Medulla oblongata (tissue), 1 donor: Measurements from ENCODE around the gene ALDH3A1.

Experiments
- DNase-seq: peaks from one replicate; pipeline ENCODE4 v3.0.0-alpha.2; 2015; ENCODE audit errors: extremely low spot score

Gene ALDH3A1

GRCh38 chr17:19759568-19760549 is 11.8 kb upstream of the ALDH3A1 start:
- no peak for DNase-seq

DNA sequence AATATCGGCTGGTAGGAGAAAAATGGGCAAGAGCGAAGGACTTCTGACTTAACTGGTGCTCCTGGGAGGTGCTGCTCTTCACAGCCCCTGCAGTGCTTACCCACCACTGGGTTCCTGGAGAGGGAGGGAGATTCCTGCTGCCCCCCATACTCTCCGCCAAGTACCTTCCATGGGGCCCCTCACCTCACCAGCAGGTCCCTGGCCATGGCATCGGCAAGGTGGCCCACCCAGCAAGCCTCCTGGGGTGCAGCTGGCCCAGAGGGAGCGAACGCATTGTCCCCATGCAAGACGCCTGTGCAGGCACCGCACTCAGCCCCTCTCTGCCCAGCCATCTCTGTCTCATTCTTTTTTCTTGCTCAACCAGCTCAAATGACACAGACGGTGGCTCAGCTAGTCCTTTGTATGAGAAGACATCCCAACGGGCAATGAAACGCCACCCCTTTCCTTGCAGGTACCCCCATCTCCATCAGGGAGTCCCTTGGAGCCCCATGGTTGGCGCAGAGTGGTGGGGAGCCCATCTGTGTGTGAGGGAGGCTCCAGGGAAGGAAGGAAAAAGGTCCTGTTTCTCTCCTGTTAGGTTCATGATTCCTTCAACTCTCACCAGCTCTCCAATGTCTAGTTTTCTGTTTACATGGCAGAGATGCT is 9.6 kb upstream of the ALDH3A1 start:
- no peak for DNase-seq

DNA sequence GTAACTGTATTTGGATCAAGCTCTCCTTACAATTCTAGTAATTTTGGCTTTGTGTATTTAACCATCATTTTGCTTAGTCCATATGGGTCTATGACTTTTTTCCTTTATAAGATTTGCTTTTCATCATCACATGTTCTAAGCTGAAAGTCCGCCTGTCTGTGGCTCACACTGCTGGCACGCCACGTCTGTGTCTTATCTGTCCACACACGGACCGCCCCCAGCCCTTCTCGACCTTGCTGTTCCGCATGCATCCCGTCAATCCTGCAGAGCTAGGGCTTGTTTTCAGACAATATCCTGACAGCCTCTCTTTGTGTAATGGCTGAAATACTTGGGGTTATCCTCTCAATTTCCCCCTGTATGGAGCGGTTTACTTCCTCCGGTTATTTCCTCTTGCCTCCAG is 8.4 kb upstream of the ALDH3A1 start:
- no peak for DNase-seq

DNA sequence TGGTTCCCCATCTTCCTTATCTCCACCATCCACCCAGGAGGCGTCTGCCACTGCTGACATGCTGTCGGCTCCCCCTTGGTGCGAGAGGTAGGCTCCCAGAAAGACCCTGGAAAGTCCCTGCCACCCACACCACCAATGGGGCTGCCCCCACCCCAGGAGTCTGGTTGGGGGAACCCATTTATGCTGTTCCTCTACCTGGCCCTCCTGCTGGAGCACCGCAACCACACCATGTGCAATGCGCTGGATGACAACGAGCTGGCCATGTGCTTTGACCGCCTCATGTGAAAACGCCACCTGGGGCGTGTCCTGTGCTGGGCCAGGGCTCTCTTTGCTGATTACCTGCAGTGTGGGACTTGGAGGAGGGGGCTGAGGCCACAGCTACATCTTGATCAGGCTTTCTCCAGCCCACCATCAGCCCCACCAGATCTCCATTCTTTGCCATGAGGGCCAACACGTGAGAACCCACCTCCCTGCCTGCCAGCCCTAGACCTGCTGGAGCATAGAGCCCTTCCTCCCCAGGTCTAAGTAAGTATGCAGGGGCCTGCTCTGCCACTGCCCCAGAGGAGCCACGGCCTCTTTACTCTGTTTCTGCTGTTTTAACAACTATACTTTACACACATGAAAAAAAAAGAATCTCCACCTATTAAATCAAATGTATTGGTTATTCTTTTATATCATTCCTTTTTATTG is 7.9 kb upstream of the ALDH3A1 start:
- no peak for DNase-seq

DNA sequence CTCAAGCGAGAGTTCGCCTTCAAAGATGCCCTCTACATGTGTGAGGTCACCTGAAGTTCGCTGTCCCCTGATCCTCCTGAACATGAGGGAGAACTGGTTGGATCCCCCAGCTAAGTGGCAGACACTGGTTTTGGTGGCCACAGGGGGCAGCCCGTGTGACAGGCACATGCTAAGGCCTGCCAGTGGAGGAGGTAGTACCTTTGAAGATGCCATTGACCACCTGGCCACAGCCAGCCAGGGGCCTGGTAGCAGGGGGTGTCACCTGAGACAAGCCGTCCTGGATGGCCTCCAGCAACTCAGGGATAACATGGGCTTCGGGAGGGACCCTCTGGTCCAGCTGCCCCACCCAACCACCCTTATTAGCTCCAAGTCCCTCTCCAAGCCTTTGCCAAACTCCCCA is 7.3 kb upstream of the ALDH3A1 start:
- no peak for DNase-seq

DNA sequence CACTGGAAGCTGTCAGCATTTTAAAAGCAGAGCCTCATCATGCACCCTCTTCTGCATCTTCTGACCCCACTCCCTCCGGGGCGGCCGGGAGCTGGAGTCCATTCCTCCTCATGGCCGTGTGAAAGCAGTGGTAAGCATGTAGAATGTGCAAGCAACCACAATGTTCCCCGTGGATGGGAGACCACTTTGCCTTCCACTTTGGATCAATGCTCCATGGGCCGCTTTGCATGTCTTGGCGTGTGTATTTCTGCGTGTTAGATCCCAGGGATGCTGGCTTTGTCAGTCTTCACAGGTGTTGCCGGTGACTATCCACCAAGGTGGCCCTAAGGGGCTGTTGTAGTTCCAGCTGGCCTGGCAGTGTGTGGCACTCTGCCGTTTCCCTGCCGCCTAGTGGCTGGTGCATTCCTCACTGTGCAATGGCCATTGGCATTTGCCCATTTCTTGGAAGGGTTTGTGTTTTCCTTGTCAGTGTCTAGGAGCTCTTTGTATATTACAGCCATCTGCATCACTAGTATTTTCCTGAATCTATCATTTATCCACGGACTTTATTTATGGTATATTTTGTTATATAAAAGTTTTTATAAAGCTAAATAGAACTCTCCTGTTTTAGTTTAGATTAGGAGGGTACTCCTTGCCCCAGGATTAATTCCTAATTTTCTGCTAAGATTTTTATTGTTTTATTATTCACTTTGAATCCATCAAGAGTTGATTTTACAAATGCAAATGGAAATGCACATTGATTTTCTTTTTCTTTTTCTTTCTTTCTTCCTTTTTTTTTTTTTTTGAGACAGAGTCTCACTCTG is 5.8 kb upstream of the ALDH3A1 start:
- DNase-seq, result peak; percentile 80

- DNase-seq, result peak; percentile 80
Observed at GRCh38 chr17:19753051-19753509, 5.0 kb upstream of the ALDH3A1 start.

- DNase-seq, result peak; percentile 41
Observed at GRCh38 chr17:19752216-19753050, 4.3 kb upstream of the ALDH3A1 start.

DNA sequence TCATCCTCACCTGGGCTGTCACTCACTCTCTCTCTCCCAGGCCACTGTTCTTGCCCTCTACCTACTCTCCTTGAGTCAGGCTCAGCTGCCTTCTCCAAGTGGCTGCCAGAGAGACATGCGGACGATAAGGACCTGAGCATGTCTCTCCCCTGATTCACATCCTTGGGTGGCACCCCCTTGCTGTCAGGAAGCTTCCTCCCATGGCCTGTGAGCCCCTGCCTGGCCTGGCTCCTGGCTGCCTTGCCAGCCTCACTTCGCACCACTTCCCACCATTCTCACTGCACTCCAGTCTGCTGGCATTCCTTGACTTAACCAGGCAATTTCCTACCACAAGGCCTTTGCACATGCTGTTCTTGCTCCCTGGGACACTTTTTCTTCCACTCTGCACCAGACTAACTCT is 2.7 kb upstream of the ALDH3A1 start:
- DNase-seq, result no peak

DNA sequence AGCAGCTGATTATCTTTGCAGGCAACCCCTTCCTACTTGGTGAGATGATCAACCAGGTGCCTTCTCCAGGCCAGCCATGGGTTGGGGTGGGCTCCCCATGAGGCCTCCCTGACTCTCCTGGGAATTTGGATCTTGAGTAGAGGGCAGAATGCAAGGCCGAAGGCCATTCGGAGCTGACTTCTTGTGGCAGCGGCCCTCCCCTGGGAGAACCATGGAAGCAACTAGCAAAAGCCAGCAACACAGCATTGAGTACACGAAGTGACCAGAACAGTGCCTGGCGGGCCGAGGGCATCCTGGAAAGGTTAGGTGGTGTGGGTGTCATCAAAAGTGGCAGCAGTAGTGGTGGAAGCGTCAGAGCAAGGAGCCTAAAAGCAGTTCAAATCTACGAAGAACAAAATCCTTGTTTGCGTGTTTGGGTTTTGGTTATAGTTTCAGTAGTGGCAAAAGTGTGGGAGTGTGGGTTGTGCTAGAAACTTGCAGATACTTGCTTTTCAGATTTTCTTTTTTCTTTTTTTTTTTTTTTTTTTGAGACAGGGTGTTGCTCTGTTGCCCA is 2.0 kb upstream of the ALDH3A1 start:
- no peak for DNase-seq

GRCh38 chr17:19748807-19749193 is 702 bp upstream of the ALDH3A1 start:
- DNase-seq, result no peak

DNA sequence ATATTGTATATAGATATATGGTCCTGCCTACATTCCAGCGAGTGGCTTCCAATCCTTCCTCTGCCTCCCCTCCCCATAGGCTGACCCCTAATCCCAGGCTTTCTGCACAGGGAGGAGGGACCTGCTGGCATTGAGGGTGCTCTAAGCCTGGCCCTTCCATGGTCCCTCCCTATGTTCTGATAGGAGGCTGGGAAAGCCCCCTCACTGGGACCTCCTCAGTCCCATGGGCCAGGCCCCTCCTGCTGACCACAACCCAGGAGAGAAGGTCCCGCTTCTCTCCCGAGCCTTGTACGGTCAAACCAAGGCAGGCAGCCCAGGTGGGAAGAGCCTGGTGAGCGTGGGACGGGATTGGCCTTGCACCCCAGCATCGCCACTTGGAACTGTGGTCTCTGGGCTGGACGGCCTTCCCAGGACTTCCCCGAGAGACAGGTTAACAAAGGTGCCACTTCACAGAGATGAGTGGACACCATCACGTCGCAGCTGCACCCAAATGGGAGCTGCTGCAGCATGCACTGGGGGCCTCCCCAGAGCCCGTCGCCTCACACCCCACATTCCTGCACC is 859 bp downstream of the ALDH3A1 start:
- DNase-seq, result no peak

DNA sequence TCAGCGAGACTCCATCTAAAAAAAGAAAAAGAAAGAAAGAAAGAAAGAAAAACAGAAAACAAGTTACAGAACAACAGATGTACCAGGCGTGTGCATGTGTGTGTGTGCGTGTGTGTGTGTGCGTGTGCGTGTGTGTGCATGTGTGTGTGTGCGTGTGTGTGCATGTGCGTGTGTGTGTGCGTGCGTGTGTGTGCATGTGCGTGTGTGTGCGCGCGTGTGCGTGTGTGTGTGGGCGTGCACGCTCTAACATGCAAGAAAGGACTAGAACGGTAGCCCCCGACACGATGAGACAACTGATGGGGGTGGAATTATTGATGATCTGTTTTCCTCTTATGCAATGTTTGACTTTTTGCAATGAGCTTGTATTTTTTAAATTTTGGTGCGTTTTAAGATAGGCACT is 1.6 kb downstream of the ALDH3A1 start:
- no peak for DNase-seq

DNA sequence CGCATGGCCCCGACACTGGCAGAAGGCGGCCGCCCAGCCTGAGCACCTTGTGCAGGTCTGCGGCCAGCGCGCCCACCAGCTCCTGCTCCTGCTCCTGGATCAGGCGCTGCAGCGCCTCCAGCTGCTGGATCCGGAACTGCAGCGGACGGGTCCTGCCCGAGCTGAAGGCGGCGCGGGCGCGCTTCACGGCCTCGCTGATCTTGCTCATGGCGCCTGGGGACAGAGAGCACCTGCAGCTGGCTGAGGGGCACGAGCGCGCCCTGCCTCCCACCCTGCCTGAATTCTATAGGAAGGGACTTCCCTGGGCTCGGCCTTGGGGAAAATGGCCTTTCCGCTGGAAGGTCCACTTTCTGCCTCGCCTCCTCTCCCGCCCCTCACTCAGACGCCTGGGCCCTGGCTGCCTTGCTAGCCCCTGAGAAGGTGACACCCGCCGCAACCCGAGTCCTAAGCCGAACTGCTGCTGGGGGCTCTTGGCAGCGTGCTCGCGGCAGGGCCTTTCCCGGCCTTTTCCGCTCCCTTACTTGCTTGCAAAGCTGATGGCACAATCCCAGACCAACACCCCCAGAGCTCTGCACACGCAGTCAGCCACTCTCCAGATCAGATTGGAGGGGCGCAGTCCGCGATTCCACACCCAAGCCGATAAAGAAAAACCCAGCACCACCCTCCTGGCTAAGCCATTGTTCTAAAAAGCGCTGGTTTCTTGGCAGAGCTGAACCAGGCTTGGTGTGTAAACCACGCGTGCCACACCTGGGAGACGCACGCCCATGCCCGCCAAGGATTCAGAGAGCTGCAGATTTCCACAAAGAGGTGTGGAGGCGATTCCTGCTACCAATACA is 3.0 kb downstream of the ALDH3A1 start:
- DNase-seq, result peak; percentile 87

DNA sequence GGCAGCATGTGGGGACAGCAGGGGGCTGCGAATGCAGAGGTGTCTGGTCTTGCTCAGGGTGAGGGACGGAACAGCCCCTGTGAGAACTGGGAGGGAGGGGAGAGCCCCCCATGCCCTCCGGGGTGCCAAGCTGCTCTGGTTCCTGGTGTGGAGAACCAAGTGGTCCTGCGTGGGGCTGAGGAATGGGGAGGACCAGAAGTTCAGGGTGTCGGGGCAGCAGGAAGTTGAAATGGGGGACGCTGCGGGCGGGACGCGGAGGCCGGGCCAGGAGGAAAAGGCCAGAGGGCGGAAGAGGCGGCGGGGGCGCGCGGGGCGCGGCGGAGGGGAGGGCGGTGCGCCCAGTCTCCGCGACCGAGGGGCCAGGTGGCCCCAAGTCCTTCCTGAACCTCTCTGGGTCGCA is 3.6 kb downstream of the ALDH3A1 start:
- no peak for DNase-seq

DNA sequence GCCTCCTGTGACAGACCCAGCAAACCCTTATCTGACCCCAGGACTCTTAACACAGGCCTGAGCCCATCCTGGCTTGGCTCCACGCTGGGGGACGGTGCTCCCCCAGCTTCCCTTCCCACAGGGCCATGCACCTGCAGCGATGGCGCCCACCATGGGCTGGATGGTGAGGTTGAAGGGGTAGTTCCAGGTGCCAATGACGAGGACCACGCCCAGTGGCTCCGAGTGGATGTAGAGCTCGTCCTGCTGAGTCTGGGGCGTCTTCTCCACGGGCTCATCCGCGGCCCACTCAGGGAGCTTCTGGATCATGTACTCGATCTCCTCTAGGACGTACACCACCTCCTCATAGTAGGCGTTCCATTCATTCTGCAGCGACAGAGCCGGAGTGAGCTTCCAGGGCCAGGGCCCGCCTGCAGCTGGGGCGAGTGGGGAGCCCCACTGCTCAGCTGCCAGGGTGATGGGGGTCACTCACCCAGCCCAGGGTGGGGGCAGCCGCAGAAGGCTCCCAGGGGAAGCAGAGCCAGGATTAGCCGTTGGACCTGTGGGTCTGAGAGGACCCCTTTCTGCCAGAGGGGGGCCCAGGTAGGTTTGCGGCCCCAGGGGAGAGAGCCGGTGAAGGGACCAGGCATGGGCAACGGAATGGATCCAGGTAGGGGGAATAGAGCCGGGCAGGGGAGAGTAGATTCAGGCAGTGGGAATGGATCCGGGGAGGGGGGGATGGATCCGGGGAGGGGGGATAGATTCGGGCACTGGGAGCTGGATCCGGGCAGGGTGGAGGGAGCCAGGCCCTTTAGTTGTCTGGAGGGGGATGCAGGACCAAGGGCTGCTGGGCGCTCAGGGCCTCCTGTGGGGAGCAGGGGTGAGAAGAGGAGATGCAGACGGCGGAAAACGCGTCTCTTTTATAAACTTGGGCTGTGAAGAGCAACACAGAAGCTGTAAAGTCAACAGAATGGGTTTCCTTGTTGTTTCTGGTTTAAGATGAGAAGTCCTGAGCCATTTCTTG is 4.7 kb downstream of the ALDH3A1 start:
- no peak for DNase-seq

DNA sequence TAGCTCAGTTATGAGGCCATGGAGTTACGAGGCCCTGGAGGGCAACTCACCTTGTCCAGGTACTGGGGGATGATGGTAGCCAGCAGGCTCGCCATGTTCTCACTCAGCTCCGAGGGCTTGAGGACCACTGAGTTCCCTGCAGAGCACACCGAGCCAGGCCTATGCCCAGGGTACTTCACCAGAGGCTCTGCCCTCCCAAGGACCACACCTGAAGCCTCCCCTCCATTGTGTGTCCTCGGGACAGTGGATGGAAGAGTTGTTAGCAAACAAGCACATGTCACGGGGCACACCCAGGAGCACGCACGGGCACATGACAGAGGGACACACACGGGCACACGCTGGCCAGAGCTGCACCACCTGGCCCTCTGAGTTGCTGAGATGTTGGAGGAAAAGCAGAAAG is 5.6 kb downstream of the ALDH3A1 start:
- DNase-seq, result no peak
